ENCODE measurements around the gene NDUFAF8.

The NDUFAF8 gene

GRCh38 chr17:81254955-81255717, 16.0 kb downstream of the NDUFAF8 start:
- no peak for DNase-seq

GRCh38 chr17:81256616-81257015, 17.5 kb downstream of the NDUFAF8 start:
- DNase-seq = no peak

DNA sequence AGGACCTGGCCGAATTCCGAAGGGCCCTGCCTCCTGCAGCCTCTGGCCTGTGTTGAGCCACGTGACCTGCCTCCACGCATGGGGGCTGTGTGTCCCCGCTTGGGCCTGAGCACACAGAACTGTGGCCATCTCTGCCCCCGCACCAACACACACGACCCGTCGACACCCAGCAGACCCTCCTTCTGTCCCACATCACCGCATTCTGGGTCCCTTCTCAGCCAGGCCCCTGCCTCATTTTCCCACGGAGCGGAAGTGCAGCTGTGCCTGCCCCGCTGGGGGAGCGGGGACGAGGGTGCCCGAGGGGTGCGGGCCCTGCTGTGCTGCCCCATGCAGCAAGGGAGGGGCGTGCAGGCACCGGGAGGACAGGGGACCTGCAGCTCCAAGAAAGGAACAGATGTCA, 18.4 kb downstream of the NDUFAF8 start:
- DNase-seq = no peak

GRCh38 chr17:81258292-81258691, 19.2 kb downstream of the NDUFAF8 start:
- no peak for DNase-seq

DNA sequence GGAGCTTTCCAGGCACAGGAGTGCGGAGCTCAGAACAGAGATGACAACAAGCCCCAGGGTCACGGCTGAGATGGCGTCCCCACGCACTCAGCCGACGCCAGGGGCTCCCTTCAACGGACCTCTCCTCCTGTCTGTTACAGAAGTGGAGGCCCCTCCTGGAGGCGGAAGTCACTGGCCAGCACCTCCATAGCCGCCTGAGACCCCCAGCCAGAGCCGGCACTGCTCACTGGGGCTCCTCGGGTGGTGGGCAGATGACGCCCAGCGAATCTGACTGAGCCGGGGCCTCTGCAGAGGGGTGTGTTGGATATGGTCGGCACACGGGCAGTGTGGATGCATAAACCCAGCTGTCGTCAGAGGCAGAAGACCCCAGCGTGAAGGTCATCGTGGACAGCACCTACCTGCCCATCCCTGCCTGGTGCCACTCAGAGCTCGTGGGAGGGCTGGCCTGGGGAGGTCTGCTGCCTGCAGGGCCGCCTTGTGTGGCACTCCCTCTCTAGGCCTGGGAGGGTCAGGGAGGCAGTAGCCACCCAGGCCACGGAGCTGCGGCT, 20.0 kb downstream of the NDUFAF8 start:
- no peak for DNase-seq

DNA sequence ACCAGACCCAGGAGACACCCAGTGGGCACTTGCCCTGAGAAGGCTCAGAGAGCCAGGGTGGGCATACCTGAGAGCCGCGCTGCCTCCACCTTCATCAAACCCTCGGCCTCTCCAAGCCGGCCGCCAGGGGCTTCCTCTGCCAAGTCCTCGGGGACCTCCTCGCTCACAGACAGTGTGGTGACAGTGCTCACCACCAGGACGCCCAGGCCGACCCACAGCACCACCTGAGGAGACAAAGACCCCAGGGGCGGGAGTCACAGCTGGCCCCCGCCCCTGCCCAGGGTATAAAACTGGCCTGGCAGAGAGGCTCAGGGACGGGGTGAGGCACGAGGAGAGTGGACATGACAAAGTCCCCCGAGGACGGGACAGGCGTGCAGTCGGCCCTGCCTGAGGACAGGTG, 21.1 kb downstream of the NDUFAF8 start:
- DNase-seq = no peak

DNA sequence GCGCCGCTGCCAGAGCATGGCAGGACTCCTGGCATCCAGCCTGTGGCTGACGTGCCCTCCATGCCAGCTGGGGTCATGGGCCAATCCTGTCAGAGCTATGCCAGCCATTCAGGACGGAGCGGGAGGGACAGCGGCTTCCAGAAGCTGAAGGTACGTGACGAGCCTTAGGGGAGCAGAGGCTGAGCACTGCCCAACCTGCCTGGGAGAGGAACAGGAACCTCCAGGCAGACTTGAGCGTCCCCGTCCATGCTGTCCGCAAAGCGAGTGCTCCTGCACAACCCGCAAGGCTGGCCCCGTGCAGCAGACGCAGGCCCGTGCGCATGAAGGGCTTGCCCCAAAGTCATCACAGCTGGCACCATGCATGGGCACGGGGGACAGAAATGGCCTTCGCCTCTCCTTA, 21.5 kb downstream of the NDUFAF8 start:
- DNase-seq = no peak

GRCh38 chr17:81261096-81261495, 22.0 kb downstream of the NDUFAF8 start:
- no peak for DNase-seq

DNA sequence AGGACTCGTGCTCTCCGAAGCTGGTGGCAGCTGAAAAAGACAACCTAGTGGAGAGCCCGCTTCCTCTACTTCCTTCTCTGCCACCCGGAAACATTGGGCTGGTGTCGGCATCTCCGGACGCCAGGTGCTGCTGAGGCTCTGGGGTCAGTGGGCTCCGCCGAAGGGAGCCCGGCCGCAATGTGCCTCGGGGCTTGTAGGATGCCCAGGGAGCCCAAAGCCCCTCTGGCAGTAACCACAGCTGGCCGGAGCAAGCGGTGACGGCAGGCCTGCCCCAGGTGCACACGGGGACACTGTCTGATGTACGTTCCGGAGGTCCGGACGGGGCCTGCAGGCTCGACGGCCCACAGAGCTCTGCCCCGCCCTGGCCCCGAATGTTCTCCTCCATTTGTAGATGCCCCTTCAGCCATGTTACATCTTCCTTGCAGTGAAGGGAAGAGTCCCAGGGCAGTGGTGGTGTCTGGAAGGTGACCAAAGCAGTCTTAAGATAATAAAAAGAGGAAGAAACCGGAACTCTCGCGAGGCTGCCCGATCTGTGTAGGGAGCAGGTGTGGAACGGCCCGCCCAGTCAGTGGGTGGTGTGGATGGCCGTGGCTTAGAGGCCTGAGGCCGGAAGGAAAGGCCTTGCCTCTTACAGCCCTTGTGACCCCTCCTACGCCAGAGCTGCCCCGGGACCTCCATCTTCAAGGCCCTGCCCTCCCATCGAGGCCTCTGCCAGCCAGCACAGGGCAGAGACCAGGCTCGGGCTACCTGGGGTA, 22.6 kb downstream of the NDUFAF8 start:
- DNase-seq = no peak

DNA sequence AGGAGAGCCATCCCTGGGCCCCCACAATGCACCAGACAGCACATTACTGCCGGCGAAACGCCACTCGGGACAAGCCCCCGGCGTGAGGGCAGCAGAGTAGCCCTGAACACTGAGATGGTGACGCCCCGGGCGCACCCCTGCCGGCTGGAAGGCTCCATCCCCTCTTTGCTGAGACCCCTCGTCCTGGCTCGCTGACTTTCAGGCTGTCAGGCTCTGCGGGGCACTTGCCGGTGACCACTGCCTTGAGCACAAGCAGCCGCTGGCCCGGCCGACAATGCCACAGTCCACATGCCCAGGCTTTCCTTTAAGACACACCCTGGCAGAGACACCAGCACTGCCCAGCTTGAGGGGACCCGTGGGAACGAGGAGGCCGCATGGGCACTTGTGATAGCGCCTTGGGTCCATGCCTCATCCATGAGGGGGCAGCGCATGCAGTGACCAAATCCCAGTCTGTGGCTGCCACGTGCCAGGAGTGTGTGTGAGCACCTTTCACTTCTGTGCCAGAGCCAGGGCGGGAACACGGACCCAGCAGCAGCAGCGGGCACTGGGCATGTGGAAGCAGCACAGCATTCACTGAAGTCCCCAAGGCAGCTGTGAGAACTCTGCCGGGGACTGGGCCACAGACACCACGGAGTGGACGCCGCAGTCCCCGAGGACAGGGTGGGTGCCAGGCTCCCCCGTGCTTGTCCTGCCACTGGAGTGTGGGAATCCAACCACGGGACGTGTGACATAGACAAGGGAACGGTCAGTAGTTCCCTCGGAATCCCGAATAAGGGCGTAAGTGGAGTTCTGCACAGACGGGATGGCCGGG, 24.5 kb downstream of the NDUFAF8 start:
- DNase-seq = no peak

DNA sequence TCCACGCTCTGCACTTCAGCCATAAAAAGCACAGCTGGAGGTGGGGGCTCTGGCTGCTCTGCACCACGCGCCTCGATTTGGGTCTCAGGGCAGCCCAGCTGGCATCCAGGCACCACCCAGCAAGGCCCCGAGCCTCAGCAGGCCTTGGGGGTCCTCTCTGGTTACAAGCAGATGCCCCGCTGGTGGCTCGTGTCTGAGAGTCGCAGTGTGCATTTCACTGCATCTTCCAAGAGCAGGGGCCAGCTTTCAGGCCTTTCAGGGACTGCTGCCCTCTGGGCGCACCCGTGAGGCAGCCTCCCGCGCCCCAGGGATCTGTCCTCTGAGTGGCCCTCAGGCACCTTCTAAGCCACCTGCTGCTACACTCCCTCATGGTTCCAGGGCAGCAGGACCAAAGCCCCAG, 25.5 kb downstream of the NDUFAF8 start:
- no peak for DNase-seq

GRCh38 chr17:81265576-81265975, 26.5 kb downstream of the NDUFAF8 start:
- DNase-seq = no peak

DNA sequence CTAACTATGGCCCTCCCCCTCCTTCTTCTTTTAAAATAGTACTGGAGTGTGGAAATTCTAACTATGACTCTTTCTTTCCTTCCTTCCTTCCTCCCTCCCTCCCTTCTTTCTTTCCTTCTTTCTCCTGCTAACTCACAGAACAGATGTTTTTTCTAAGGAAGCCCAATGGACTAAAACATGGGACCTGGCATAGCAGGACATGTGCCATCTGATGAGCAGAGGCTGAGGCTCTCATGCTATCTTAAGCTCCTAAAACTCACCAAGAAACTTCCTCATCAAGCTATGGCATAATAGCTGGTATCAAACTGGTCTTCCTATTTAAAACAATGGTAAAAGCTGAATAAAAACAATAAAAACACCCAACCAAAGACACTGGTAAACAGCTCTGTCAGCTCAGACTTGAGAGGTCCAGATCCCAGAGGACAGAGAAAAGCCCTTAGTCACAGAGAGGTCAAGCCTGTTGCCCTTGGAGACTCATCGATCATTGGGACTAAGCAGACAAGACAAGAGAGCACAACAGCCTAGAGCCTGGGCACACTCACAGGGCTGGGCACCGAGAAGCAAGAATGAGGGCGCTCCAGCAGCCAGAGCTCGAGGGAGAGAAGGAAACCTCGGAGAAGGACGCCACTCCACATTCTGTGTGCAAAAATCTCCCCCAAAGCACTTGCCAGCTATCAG, 28.4 kb downstream of the NDUFAF8 start:
- DNase-seq = no peak

DNA sequence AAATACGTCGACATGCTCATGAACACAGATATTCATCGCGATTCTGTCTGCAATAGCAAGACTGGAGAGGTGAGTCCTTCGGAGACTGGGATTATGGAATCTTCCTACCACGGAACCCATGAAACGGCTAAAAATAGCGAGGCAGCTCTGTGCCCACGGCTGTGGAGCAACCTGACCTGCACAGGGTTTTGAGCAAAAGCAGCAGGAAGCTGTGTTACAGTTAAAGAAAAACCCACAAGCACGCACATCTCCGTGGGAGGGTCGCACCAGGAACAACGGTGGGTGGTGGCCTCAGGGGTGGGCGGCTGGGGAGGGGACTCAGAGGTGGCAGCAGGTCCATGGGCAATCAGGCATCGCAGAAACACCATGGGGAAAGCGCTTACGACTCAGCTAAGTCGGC, 31.2 kb downstream of the NDUFAF8 start:
- no peak for DNase-seq

- peak; percentile 72 for DNase-seq
Measured at GRCh38 chr17:81271226-81271625, 32.1 kb downstream of the NDUFAF8 start.

DNA sequence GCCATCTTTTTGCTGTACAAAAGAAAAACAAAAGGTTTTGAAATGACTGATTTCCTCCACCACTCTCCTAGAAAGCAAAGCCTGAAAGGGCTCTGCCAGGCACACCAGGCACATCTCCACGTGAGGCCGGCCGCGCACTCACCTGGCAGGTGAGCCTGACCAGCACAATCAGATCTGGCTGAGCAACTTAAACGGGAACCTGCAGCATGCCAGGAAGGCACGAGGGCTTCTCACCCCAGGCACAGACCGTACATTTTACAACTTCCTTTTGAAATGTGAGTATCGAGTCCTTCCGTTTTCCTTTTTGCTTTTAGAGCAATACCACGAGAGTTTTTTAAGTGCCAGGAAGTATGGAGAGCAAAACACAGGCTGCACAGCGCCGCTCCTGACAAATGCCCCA, 33.5 kb downstream of the NDUFAF8 start:
- no peak for DNase-seq

- no peak for DNase-seq
Measured at GRCh38 chr17:81273698-81274470, 34.8 kb downstream of the NDUFAF8 start.

DNA sequence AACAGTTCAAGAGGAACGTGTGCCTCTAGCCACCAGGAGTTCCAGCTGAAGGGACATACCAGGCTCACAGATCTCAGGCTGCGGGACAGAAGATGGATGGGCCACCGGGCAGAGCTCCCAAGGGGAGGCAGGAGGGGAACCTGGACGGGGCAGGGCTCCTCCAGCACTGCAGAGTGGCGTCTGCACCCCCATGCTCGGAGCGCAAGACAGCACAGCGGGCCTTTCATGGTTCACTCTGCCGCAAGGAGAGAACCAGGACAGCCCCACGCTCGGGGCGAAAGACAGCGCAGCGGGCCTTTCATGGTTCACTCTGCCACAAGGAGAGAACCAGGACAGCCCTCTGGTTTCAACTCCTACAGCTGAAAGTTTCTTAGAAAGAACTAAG, 35.3 kb downstream of the NDUFAF8 start:
- DNase-seq = no peak

GRCh38 chr17:81276781-81277180, 37.7 kb downstream of the NDUFAF8 start:
- no peak for DNase-seq

- DNase-seq = no peak
Measured at GRCh38 chr17:81277421-81277820, 38.3 kb downstream of the NDUFAF8 start.

DNA sequence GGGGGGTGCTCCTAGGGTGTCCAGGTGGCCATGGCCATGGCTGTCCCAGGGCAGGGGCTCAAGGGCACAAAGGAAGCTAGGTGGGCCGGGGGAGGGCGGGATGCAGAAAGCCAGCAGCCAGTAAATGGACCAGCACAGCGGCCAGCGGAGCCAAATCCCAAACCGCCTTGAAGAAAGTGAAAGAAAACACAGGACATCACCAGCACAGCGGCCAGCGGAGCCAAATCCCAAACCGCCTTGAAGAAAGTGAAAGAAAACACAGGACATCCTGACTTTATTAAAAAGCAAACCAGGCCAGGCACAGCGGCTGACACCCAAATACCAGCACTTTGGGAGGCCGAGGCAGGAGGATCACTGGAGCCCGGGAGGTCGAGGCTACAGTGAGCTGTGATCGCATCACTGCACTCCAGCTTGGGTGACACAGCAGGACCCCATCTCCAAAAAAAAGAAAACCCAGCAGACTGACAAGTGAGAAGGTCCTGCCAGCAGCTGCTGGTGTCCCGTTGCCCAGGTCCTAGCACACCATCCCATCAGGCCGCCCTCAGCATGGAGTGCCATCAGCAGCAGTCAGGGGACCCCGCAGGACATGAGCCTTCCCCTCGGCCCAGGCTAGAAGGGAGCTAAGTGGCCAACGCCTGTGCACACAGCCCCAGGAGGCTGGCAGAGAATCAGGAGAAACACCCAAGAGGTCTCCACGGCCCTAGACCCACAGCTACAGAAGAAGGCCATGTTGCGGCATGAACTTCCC, 39.0 kb downstream of the NDUFAF8 start:
- no peak for DNase-seq

Data from NCI-H2171 (cell line).